ENCODE data around the gene TPT1.

TPT1 gene

DNA sequence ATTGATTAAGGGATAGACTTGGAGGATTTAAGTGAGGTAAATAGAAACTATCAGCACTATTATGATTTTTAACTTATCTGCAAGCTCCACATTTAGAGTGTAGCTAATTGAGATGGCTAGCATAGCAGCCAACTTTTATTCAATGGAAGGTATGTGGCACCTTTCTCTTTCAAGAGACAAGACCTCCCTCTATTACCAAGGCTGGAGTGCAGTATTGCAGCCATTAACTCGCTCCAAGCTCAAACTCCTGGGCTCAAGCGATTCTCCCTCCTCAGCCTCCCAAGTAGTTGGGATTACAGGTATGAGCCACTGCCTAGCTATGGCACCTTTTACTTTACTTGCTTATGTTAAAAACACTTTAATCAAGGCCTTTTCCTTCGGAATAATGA is 8.2 kb downstream of the TPT1 start:
- H3K4me3 ChIP-seq (replicated peaks; ENCODE audit: low read depth, low read length) = no peak overlapping the region
- DNase-seq (ENCODE audit: extremely low read depth, low read depth) = no peak
- no peak for TF ChIP-seq CTCF (IDR thresholded peaks at IDR 0.05; ENCODE audit: low read depth, low read length, missing control alignments)

GRCh38 chr13:45332036-45332830 is 8.8 kb downstream of the TPT1 start:
- peak; percentile 73 for DNase-seq (ENCODE audit: extremely low read depth, low read depth)
- TF ChIP-seq CTCF (IDR thresholded peaks at IDR 0.05; ENCODE audit: low read depth, low read length, missing control alignments) = no peak
- H3K4me3 ChIP-seq (replicated peaks; ENCODE audit: low read depth, low read length) = no peak overlapping the region

- TF ChIP-seq CTCF (IDR thresholded peaks at IDR 0.05; ENCODE audit: low read depth, low read length, missing control alignments) = no peak
- H3K4me3 ChIP-seq (replicated peaks; ENCODE audit: low read depth, low read length) = no peak overlapping the region
- no peak for DNase-seq (ENCODE audit: extremely low read depth, low read depth)
Measured at GRCh38 chr13:45331692-45332035, 9.3 kb downstream of the TPT1 start.

DNA sequence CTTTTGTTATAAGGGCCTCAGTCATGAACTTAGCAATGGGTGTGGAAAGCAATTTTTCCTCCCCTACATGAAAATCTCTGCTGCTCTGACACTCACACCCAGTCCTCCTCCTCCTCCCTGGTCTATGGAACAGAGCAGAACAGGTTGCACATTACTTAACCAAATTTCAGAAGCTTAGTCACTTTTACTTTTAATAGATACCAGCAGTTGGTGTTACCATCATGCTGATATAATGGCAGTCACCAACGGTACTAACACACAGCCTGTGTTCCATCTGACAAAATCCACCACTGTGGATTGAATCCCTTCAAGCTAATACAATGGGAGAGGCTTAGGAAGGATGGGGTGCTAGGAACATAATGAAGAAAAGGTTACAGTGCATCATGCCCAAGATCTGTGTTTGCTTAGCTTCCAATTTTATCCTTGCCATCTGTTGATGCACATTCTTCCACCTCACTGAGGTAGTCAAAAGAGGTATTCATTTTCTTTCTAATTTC is 9.8 kb downstream of the TPT1 start:
- no peak overlapping the region for H3K4me3 ChIP-seq (replicated peaks; ENCODE audit: low read depth, low read length)
- no peak for DNase-seq (ENCODE audit: extremely low read depth, low read depth)
- TF ChIP-seq CTCF (IDR thresholded peaks at IDR 0.05; ENCODE audit: low read depth, low read length, missing control alignments) = no peak

DNA sequence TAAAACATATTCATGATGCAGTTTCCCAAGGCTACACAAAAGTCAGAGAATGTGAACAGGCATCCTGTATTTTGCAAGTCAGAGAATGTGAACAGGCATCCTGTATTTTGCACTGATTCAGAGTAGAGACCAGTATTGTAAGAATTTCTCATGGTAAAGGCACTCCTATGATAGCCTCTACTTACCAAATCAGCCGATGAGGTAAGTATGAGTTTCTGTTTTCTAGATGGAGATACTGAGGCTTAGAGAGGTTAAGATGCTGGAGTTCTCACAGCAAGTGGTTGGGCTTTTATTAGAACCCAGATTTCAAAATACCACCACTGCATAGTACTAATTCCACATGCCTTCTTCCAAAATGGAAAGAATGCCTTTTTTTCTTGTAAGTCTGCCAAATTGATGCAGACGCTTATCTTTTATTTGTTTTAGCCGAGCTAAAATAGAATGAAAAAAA is 12.3 kb downstream of the TPT1 start:
- DNase-seq (ENCODE audit: extremely low read depth, low read depth) = no peak
- H3K4me3 ChIP-seq (replicated peaks; ENCODE audit: low read depth, low read length) = no peak overlapping the region
- TF ChIP-seq CTCF (IDR thresholded peaks at IDR 0.05; ENCODE audit: low read depth, low read length, missing control alignments) = no peak

DNA sequence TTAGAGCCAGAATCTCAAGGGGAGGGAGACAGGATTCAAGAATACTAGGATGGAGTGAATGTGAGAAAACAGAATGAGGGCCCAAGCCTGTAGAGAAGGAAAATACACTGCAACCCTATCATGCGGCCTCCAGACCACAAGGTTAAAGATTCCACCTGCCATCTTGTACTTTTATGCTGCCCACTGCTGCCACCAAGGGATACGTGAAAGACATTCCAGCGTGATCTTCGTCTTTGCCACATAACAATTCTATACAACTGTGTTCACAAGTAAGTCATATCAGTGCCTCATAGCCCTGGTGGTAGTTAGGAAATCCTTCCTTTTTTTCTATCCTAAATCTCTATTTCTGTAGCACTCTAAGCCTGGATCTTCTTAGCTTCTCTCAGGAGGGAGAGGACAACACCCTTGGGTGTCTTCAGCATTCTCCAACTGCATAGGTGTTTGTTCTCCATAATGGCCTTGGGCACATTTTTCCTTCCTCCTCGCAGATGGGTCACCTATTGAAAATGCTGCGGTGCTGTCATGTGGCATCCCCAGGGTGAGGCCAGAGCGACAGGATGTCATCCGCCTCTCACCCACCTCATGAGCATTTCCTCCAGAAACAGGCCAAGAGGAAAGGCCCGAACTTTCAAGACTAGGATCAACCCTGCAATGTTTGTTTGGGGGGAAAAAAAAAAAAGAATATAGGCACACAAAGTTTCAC is 13.6 kb downstream of the TPT1 start:
- DNase-seq (ENCODE audit: extremely low read depth, low read depth) = no peak
- no peak for TF ChIP-seq CTCF (IDR thresholded peaks at IDR 0.05; ENCODE audit: low read depth, low read length, missing control alignments)
- H3K4me3 ChIP-seq (replicated peaks; ENCODE audit: low read depth, low read length) = no peak overlapping the region
